22Rv1 (cell line): ENCODE results near the gene FGGY.

ENCODE experiments used
- H3K27ac ChIP-seq: fragments of 450-650 bp; 2 replicates; pipeline ENCODE4 v1.5.1; 2017
- CTCF ChIP-seq: fragments of 450-650 bp; IDR thresholded peaks from 2 replicates; pipeline ENCODE4 v1.5.1; 2017; ENCODE audit warnings: mild to moderate bottlenecking
- ZFX ChIP-seq: fragments of 450-650 bp; IDR thresholded peaks from 2 replicates; pipeline ENCODE4 v1.6.1; 2017; ENCODE audit warnings: antibody characterized with exemption, borderline replicate concordance

Gene FGGY

GRCh38 chr1:59396387-59396786, 99.5 kb downstream of the FGGY start:
- no peak for TF ChIP-seq CTCF
- no peak for TF ChIP-seq ZFX
- no peak overlapping the region for H3K27ac ChIP-seq

GRCh38 chr1:59397139-59397858, 100.4 kb downstream of the FGGY start:
- no peak overlapping the region for H3K27ac ChIP-seq
- TF ChIP-seq ZFX (no peak), CTCF (no peak)

GRCh38 chr1:59399642-59400041, 102.7 kb downstream of the FGGY start:
- H3K27ac ChIP-seq, result no peak overlapping the region
- no peak for TF ChIP-seq ZFX
- TF ChIP-seq CTCF, result no peak

- TF ChIP-seq ZFX, result no peak
- TF ChIP-seq CTCF, result no peak
- H3K27ac ChIP-seq, result no peak overlapping the region
Observed at GRCh38 chr1:59401581-59401980, 104.7 kb downstream of the FGGY start.

- no peak overlapping the region for H3K27ac ChIP-seq
- TF ChIP-seq CTCF (no peak), ZFX (no peak)
Observed at GRCh38 chr1:59404796-59405195, 107.9 kb downstream of the FGGY start.

GRCh38 chr1:59406437-59407164, 109.7 kb downstream of the FGGY start:
- H3K27ac ChIP-seq, result no peak overlapping the region
- no peak for TF ChIP-seq ZFX
- no peak for TF ChIP-seq CTCF

- TF ChIP-seq ZFX (no peak), CTCF (no peak)
- no peak overlapping the region for H3K27ac ChIP-seq
Observed at GRCh38 chr1:59408608-59409240, 111.8 kb downstream of the FGGY start.
